GM19395 (cell line): ENCODE measurements around the gene YLPM1.

Source experiments
- ATAC-seq: cut with Tn5 transposase; IDR thresholded peaks from one replicate; pipeline ENCODE4 v1.9.1; 2021; ENCODE audit warnings: mild to moderate bottlenecking, moderate library complexity; ENCODE audit not compliant: unreplicated experiment

YLPM1 gene

DNA sequence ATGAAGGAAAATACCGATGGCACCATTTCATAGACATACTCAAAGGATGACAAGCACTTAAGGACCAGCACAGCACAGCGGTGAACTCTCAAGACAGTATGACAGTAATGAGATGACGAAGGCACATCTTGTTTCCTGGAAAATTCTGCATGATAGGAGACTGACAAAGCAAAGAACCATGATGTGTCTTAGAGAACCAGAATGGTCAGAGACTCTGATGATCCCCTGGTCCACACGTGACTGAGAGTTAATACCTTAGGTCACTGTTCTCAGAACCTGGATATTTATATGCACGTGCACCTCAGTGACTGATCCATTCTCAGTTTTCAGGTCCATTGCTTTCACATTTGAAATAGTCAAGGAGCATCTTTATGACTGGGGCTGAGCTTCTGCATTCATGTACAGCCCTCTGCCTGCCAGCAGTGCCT lies 77.5 kb downstream of the YLPM1 start:
- ATAC-seq = peak; percentile 49

DNA sequence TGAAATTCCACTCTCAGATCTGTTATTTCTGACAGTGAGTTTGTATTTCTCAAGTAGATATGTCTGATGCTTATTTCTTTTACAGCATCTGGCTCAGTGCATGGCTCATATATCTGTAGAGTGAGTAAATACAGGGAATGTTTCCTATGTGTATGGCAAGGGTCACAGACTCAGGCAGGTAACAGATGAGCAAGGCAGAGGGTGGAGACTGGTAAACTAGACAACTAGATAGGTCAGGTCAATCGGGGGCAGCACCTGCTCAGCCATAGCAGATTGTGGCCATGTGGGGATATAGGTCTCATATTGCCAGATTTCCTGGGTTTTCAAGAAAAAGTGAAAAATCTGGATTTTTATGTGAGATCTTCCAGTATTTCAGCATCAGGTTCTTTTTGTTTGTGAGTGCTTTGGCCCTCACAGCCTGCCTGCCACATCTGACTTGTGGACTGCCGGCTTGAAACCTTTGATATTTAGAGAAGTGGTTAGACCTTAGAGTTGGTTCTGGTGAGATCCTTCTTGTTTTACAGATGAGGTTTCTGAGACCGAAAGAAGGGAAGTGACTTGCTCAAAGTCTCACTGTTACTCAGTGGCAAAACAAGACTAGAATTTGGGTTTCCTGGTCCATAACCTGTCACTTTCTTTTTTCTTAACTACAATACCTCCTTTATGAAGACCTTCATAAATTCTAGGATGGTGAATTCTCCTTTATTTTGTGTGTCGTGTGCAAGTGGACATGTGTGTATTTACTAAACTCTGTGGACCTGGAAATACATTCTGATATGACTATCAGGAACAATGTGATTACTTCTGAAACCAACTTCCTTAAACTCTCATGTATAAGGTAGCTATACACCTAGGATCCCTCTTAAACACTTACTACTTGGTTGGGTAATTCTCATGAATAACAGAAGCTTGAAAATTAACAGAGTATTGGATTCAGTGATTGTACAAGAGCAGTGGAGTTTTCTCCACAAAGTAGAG lies 78.4 kb downstream of the YLPM1 start:
- peak; percentile 73 for ATAC-seq

DNA sequence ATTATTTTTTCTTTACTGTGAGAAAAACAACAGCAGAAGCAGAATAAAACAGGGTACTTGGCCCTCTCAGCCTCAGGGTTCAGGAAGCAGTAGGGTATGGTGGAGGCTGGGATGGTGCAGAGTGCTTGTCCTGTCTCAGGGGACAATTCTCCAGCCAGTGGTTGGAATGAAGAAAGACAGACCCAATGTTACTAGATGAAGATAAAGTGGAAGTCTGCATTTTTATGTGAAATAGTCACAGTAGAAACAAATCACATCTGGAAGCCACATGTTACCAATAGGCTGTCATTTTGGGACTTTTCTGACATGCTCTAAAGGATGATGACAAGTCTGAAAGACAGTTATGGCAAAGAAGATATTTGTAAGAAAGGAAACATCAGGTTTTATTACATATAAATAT lies 80.5 kb downstream of the YLPM1 start:
- no peak for ATAC-seq

DNA sequence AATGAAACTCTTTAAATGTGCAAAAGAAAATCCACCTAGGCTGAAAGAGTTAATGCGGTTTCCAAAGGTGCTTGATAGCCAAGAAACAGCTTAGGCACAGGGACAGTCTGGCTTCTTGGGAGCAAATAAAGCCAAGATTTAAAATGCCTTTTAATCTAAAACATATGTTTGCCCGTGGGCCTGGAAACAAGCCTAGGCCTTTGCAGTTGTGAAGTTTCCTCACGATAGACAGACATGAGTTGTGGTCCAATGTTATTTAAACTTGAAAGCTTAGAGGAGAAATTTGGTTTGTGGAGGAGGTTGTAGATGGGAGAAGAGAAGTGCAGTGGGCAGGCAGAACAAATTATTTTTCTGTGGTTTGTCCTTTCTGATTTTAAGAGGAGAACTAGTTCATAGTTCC lies 83.1 kb downstream of the YLPM1 start:
- no peak for ATAC-seq

DNA sequence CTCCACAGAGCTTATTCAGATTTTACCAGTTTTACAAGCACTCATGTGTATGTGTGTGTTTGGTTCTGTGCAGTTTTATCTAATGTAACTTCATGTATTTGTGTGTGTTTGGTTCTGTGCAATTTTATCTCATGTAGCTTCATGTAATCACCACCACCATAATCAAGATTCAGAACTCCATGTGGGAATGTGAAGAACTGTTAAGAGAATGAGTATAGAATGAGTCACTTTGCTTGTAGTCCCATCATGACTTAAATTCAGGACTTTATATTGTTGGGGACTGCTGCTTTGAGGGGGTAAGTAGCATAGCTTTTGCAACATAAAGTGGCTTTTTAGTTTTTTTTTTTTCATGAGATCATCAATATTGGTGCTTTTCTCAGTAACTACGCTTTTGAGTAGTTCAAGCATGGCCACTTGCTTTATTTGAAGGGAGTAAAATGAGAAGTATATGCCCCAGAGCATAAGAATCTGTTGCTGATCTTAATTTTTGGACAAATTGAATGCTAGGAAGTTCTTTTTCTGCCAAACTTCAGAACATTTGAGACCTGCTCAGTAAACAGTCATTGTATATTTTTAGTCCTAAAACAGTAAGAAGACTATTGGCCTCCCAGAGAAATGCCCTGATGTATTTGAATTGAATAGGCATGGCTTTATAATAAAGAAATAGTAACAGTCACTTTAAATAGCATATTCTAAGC lies 84.0 kb downstream of the YLPM1 start:
- no peak for ATAC-seq

DNA sequence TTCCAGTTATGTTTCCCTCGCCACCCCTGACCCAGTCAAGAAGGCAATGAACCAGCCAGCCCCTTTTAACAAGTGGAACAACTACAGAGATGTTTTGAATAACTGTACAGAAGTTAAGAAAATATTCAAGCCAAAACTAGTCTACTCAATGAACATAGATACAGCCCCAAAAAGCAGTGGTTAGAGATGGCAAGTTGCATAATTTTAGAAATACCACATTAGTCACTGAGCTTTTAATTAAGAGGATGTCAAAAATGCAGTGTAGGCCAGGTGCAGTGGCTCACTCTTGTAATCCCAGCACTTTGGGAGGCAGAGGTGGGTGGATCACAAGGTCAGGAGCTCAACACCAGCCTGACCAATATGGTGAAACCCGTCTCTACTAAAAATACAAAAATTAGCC lies 85.7 kb downstream of the YLPM1 start:
- no peak for ATAC-seq

DNA sequence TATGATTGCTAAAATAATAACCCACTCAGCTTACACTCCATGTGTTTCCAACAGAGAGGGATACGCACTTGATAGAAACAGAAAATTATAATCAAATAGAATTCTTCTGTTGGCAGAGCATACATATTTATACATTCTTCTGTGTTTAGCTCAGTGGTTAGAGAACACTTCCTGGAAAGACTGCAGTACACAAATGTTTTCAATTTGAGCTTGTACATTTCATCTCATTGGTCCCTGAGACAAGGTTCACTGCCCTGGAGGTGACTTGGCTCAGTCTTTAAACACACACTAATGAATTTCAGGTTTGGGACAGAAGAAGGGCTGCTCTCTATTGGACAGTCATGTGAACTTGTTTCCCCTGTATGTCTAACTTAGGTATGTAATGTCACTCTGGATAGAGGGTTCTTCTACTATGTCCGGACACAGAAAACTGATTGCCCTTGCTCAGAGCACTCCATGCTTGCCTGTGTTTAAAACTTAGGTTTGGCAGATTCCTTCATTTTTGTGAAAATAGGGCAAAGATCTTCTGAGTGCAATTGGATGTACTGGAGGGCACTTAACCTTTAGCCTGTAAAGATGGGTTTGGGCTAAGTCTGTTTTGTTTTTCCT lies 89.9 kb downstream of the YLPM1 start:
- ATAC-seq = no peak

DNA sequence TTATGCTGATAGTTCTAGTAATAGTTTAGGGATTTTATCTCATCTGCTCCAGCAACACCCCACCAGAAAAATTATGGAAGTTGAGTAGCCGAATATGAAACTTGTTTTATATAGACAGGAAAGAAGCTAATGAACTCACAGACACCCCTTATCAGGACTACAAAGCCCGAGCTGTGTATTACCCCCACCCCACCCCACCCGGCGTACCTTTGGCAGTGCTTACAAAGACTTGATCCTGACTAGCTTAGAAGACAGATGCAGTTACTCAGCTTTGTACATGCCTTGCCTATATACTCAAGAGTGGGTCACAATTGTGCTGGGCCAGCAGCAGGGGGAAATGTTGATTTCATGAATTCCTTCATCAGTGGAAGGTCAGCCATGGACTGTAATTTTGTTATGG lies 90.5 kb downstream of the YLPM1 start:
- ATAC-seq = no peak

DNA sequence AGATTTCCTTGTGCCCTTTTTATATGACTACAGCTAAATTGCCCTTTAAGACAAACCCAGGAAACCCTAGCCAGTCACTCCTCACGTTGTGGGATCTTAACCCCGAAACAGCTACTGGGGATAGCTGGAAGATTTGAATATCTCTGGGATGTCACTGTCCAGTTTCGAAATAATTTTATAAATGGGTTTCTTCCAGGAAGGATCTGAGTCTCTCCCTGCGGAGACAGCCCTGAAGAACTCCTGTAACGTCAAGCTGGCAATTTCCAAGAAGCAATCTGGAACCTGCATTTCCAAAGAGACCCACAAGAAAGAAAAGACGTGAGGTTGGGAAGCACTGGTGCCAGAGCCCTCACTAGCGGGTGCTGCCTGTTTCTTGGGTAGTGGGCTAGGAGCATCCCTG lies 91.9 kb downstream of the YLPM1 start:
- ATAC-seq = no peak

DNA sequence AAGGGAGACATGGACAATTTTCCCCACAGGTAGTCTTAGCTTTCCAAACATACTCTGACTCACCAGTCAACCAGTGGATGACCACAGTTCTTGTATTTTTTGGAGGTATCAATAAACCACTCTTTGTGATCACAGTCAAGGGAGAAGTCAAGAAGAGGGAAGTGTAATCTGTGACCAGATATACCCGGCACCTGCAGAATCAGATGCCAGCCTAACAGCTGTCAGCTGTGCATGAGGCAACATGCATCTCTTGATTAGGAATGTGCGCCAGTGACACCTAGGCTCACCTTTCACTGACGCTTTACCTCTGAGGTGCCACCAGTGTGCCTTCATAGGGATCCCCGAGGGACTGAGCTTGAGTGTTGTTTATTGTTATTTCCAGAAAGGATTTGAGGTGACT lies 92.8 kb downstream of the YLPM1 start:
- no peak for ATAC-seq

DNA sequence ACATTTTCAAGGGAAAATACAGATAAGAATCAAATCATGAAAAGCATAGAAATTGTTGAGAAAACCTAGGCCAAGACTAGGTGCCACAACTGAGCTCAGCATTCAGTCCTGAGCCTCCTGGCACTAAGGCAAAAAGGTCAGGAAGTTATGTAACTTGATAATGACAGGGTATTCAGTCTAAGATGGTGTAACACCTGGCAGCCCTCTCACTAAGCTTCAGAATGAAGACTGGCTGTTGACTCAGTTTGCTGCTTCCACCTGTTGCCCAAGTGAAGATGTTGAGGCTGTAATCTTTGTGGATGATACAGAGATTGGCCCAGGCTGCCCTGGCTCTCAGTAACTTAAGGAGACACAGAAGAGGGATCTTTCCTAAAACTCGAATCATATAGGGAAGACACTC lies 93.2 kb downstream of the YLPM1 start:
- ATAC-seq = no peak

DNA sequence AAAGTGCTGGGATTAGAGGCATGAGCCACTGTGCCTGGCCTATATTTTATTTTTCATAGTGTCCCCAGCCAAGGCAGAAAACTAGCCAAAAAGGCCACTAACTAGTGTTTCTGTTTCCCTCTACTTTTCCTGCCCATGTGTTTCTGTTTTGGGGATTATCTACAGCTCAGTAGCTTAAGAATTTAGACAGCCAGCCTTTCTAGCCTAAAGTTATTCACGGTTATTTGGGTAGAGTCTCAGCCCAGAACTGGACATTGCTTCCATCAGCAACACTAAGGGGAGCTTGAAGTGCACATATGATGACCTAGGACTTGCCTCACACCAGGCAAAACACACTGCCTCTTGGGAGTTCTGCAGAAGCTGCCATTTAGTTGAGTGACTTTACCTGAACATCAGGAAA lies 94.9 kb downstream of the YLPM1 start:
- ATAC-seq = no peak

DNA sequence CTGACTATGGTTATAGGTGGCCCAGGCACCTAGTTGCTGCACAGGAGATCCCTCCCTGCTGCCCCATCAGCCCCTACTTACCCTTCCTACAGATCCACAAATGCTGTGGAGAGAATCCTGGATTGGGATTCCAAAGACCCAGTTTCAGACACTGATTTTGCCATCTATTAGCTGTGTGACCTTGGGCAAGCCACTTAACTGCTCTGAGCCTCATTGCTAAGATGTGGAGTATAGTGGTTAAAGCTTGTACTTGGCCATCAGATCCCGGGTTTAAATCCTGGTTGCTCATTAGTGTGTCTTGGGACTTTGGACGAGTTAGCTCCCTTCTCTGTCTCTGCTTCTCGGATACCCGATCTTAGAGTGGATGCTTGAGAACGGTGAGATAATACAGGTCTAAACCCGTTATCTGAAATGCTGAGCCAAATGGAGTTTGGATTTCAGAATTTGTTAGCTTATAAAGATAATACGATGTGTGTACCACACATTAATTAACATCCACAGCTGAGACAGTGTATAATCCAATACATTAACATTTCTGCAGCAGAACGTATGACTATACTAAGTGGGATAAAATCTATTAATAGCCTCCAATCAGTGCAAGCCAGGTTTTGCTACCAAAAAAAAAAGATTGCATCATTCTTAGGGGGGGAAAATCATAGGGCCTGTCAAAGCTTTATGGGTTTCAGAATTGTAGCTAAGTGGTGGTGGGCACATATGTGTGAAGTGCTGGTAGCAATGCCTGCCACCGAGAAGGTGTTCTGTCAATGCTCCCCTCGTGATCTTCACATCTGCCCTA lies 96.8 kb downstream of the YLPM1 start:
- ATAC-seq = no peak

DNA sequence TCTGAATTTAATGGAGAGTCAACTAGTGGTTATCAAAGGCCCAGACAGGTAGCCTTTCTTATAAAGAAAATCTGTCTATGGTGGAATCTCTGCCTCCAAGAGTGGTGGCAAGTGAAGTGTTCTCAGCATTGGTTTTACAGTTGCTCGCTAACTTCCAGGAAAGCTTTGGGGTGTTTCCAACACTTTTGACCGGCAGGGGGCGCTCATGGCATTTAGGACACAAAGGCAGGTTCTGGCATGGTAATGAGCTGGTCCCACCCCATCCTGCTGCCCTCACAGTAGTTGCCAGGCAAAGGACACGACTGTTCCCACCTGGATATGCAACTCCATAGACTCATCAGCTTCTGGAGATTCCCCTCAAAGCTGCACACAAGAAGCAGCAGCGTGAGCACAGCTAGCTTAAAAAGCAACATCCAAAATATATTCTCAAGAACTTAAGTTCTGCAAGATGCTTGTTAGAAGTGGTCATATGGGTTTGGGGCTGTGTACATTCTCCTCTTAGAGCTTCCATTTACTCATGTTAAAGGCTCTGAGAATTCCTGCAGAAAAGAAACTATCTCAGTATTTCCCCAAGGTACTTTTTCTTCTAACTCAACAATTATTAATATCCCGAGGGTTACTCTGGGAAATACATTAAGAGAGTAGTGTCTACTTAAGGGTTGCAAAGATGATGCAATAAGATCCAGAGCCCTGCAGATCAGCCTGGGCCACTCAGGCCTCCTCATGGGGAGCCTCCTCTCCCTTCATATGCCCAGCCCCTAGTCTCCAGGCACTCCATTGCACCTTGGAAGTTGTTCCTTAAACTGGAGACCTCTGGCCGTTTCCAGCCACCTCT lies 98.0 kb downstream of the YLPM1 start:
- ATAC-seq = no peak

DNA sequence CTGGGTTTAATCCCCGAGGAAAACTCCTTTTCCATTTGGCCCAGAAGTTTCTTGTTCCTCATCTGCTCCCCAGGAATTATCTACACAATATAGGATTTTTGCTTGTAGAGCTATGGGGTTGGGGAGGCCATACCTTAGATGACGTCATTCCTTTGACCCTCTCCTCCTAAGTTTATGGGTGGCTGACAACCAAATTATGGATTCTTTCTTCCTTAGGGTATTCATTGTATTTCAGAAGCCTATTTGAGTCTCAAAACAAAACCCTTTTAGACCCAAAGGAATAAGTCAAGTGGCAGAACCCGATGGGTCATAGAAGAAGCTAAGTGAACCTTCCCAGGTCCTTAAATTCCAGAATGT lies 98.6 kb downstream of the YLPM1 start:
- ATAC-seq = no peak

DNA sequence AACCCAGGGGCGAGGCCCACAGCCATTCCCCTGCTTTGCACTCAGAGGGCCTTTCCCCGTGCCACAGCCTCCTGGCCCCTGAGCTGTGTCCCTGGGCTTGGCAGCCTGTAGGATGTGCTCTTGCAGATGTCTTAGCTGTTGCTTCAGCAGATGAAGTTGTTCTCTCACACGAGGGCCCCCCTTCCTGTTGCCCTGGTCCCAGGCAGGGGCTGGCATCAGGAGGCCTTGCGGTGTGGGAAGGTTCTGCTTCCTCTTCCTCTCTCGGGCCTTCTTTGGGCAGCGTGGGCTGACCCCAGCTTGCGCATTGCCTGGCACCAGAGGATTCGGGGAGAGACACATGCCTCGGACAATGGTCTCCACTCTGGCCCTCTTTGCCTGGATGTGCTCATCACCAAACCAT lies 100.2 kb downstream of the YLPM1 start:
- ATAC-seq = no peak

DNA sequence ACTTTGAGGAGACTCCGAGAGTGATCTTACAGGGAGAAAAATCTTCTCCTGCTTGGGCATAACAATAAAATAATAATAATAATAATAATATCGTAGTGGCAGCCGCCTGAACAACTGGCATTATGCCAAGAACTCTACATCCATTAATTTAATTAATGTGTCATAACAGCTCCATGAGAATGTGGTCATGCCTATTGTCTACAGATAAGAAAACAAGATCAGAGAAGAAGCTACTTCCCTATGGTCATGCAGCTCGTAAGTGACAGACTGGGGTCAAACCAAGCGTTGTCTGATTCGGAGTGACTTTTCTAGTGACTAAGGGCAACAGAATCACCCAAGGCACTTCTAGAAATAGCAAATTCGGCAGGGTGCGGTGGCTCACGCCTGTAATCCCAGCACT lies 101.1 kb downstream of the YLPM1 start:
- ATAC-seq = no peak

DNA sequence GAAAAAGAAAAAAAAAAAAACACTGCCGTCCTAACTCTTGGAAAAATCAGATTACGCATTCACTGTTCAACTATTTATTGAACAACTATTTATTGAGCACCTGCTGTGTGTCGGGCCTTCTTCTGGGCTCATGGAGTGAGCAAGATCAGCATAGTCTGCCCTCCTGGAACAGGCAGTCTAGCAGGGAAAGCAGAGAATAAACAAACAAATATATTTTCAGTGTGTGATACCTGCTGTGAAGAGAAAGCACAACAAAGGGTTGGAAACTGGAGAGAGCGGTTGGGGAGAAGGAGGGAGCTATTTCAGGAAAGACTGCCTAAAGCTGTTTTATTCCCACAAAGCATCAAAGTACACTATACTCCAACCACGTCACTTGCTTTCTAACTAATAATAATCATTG lies 102.0 kb downstream of the YLPM1 start:
- no peak for ATAC-seq

DNA sequence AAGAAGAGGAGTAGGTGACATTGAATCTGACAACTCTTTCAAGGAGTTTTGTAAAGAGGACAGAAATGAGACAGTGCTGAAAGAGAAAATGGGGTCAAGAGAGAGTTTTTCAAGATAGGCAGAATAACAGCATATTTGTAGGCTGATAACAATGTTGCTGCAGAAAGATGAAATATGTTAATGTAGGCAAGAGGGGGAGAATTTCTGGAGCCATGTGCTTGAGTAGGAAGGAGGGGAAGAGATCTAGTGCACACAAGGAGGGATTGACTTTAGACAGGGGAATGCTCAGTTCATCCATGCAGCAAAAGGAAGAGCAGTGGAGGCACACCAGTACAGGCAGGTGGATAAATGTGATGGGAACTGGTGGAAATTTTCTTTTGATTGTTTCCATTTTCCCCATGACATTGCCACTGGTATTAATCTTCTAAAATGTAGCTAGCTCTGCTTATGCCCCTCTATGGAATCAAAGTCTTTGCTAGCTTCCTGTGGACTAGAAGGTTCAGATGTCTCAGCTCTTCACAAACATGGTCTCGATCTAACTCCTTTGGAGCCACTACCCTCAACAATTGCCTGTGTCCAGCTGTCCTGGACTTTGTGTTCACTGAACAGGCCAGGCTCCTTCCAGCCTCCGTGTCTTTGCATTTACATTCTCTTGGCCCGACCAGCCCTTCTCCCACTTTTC lies 103.7 kb downstream of the YLPM1 start:
- no peak for ATAC-seq

DNA sequence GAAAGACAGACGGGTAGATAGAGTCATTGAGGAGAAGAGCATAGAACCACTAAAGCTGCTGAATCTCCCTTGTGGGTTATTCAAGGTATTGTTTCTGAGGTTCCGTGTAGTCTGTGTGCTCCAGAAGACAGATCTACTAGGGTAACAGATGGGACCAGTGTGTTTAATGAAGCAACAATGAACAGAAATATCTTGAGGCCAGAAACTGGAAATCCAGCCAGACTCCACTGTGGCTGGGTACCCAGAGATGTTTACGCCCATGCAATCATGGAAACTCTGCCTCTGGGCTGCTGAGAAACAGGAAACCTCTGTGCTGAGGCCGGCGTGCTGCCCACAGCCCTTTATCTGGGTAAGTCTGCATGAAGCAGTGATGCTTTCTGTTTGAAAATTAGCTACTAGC lies 104.6 kb downstream of the YLPM1 start:
- ATAC-seq = no peak
